Peyer's patch (tissue), 4 donors: Measurements from ENCODE around the gene NGB.

ENCODE experiments used
- CTCF ChIP-seq, 6 experiments: fragments of 450-650 bp in 4 of 6; fragments of 200-600 bp in 2 of 6; sonication (generic) in 1 of 6; IDR thresholded peaks; one replicate each; pipeline ENCODE4 v1.5.1; 2017 to 2019; ENCODE audit warnings: antibody characterized with exemption in 6 of 6, mild to moderate bottlenecking in 3 of 6, moderate library complexity in 1 of 6
- POLR2A ChIP-seq, 2 donors: fragments of 450-650 bp; IDR thresholded peaks; one replicate each; pipeline ENCODE4 v1.5.1; 2017; ENCODE audit warnings: antibody characterized with exemption in 2 of 2, mild to moderate bottlenecking in 2 of 2, moderate library complexity in 2 of 2

GRCh38 chr14:77245820-77246219, 25.2 kb downstream of the NGB start:
- TF ChIP-seq CTCF (IDR thresholded peaks at IDR 0.05), result peak in 1 of 6 experiments; percentile 2
- TF ChIP-seq POLR2A (IDR thresholded peaks at IDR 0.05), result no peak
